Endothelial cell of umbilical vein (primary cell): Measurements from ENCODE around the gene NCLN. TPM values are rescaled to one million over a fixed set of nuclear protein-coding genes. Genes with fewer than 3 reads are reported as not detected.

ENCODE experiments used
- BruUV-seq: library from RNA; stranded (reverse); fragments of 400-500 nt; replicated peaks from 2 replicates; lab custom pipeline; 2021; lab: Mats Ljungman, UMichigan
- CTCF ChIA-PET: fragments of 300-600, 350-600 bp; sonication (Branson Sonifier 250); formaldehyde crosslinking; loops from one replicate; lab custom pipeline; 2021; ENCODE audit warnings: antibody characterized with exemption, inconsistent platforms; lab: Charles Lee
- POLR2A ChIA-PET: fragments of 300-600, 350-600 bp; sonication (Branson Sonifier 250); formaldehyde crosslinking; loops from one replicate; lab custom pipeline; 2021; ENCODE audit warnings: antibody characterized with exemption, inconsistent platforms; lab: Charles Lee
- DNase-seq: peaks from one replicate; pipeline ENCODE4 v3.0.0-alpha.2; 2011; ENCODE audit warnings: low read depth, low spot score
- FAIRE-seq: peaks from 2 replicates; lab custom pipeline; 2011; peaks lifted over from hg19 to GRCh38; lab: Jason Lieb, UNC
- H2AFZ ChIP-seq: 2 replicates; pipeline ENCODE4 v1.6.0; 2012; ENCODE audit warnings: low read depth, low read length, control low read depth, inconsistent platforms
- H3K27ac ChIP-seq: 2 replicates; pipeline ENCODE4 v1.5.1; 2011; ENCODE audit warnings: low read depth, mild to moderate bottlenecking, control low read depth, low read length, moderate library complexity; ENCODE audit not compliant: insufficient read depth
- H3K27me3 ChIP-seq, 2 experiments: 2 replicates each; pipeline versions ENCODE4 v1.6.0 to v1.6.1; 2011; ENCODE audit warnings: low read length in 2 of 2, mixed read lengths in 1 of 2; ENCODE audit not compliant: control insufficient read depth in 2 of 2, insufficient read depth in 2 of 2
- H3K36me3 ChIP-seq, 2 experiments: 2 replicates in 1 of 2; 3 replicates in 1 of 2; pipeline ENCODE4 v1.5.1; 2011; ENCODE audit warnings: low read length in 2 of 2, mild to moderate bottlenecking in 1 of 2, moderate library complexity in 1 of 2; ENCODE audit not compliant: control insufficient read depth in 2 of 2, insufficient read depth in 2 of 2; ENCODE audit errors: extremely low read depth in 1 of 2
- H3K4me1 ChIP-seq: 3 replicates; pipeline ENCODE4 v1.5.1; 2011; ENCODE audit warnings: mild to moderate bottlenecking, low read length; ENCODE audit not compliant: control insufficient read depth, insufficient read depth; ENCODE audit errors: extremely low read depth
- H3K4me2 ChIP-seq: 2 replicates; pipeline ENCODE4 v1.6.1; 2011; ENCODE audit warnings: low read length, control low read depth, mixed read lengths; ENCODE audit not compliant: insufficient read depth
- H3K4me3 ChIP-seq, 3 experiments: fragments of 200-600 bp in 1 of 3; sonication (generic), shearing (Covaris generic) in 1 of 3; replicated peaks in 1 of 3; 2 replicates each; pipeline ENCODE4 v1.5.1; 2011 to 2016; ENCODE audit warnings: control low read depth in 3 of 3, low read length in 3 of 3, mild to moderate bottlenecking in 2 of 3, inconsistent platforms in 1 of 3, low read depth in 1 of 3, moderate library complexity in 1 of 3; ENCODE audit not compliant: insufficient read depth in 1 of 3
- H3K79me2 ChIP-seq: 2 replicates; pipeline ENCODE4 v1.6.0; 2012; ENCODE audit warnings: low read length, inconsistent platforms; ENCODE audit not compliant: control insufficient read depth, insufficient read depth
- H3K9ac ChIP-seq: replicated peaks from 2 replicates; pipeline ENCODE3; 2011; ENCODE audit warnings: low read length, control low read depth; ENCODE audit not compliant: insufficient read depth; ENCODE audit errors: extremely low read depth
- H3K9me1 ChIP-seq: replicated peaks from 3 replicates; pipeline ENCODE4 v1.6.0; 2011; ENCODE audit warnings: mild to moderate bottlenecking, low read length; ENCODE audit not compliant: control insufficient read depth, insufficient read depth; ENCODE audit errors: extremely low read depth
- H3K9me3 ChIP-seq: replicated peaks from 2 replicates; pipeline ENCODE4 v1.5.1; 2012; ENCODE audit warnings: low read length, inconsistent platforms; ENCODE audit not compliant: control insufficient read depth, insufficient read depth
- H4K20me1 ChIP-seq: replicated peaks from 2 replicates; pipeline ENCODE3; 2011; ENCODE audit warnings: mild to moderate bottlenecking, low read length; ENCODE audit not compliant: control insufficient read depth, insufficient read depth; ENCODE audit errors: extremely low read depth
- EZH2 ChIP-seq: IDR thresholded peaks from 2 replicates; pipeline ENCODE4 v1.6.1; 2012; ENCODE audit warnings: borderline replicate concordance, low read depth, mild to moderate bottlenecking, moderate library complexity, low read length, inconsistent platforms; ENCODE audit not compliant: severe bottlenecking
- FOS ChIP-seq: IDR thresholded peaks from 2 replicates; pipeline ENCODE4 v1.6.1; 2011; ENCODE audit warnings: mild to moderate bottlenecking, low read length, moderate library complexity, borderline replicate concordance; ENCODE audit not compliant: insufficient read depth
- GATA2 ChIP-seq: IDR thresholded peaks from 2 replicates; pipeline ENCODE4 v1.7.0; 2011; ENCODE audit warnings: low read depth, mild to moderate bottlenecking, moderate library complexity, mixed read lengths, low read length; ENCODE audit not compliant: insufficient read length, insufficient read depth
- JUN ChIP-seq: IDR thresholded peaks from 2 replicates; pipeline ENCODE4 v1.6.1; 2011; ENCODE audit warnings: borderline replicate concordance, low read depth; ENCODE audit not compliant: insufficient read length, insufficient read depth
- MYC ChIP-seq: IDR thresholded peaks from one replicate; pipeline ENCODE4 v1.6.1; 2011; ENCODE audit warnings: mild to moderate bottlenecking, low read depth, low read length
- POLR2A ChIP-seq: IDR thresholded peaks from 2 replicates; pipeline ENCODE4 v1.6.1; 2012; ENCODE audit warnings: low read depth, mild to moderate bottlenecking, control low read depth, low read length
- POLR2AphosphoS5 ChIP-seq: IDR thresholded peaks from 2 replicates; pipeline ENCODE4 v1.6.1; 2012; ENCODE audit warnings: low read depth, mild to moderate bottlenecking, control low read depth, low read length, moderate library complexity; ENCODE audit not compliant: insufficient read depth
- dilution Hi-C: fragments of 300-500 bp; cut with MboI; formaldehyde crosslinking; loops from one replicate; pipeline ENCODE4 v1.15.0; 2019; ENCODE audit warnings: low sequenced_read_pairs; ENCODE audit not compliant: extremely low pct_ligation_motif_present
- intact Hi-C: fragments of 100-400 bp; cut with micrococcal nuclease; formaldehyde crosslinking; loops from one replicate; pipeline ENCODE4 v1.10.0; 2022
- polyA plus RNA-seq, 4 experiments: library from polyadenylated mRNA; depleted of rRNA in 3 of 4; stranded (reverse) in 3 of 4; unstranded in 1 of 4; fragments of >200 nt; gene quantifications; 2 replicates each; pipeline versions ENCODE4 v1.2.1 to v1.2.3, GENCODE V29; 2011 to 2012; ENCODE audit warnings: missing spikeins in 1 of 4
- total RNA-seq: library from RNA; stranded (reverse); gene quantifications from 2 replicates; pipeline ENCODE4 v1.2.3, GENCODE V29; 2021
- TF ChIP-seq, protein P1 (sequence below): IDR thresholded peaks from 2 replicates; pipeline ENCODE4 v1.6.1; 2011; ENCODE audit not compliant: insufficient read depth, insufficient read length
- TF ChIP-seq, protein P2 (sequence below), 2 donors: IDR thresholded peaks; 1 replicate in 1 of 2; 2 replicates in 1 of 2; pipeline ENCODE4 v1.5.1; 2011; ENCODE audit warnings: low read length in 2 of 2, mild to moderate bottlenecking in 2 of 2, moderate library complexity in 2 of 2, control low read depth in 1 of 2, inconsistent platforms in 1 of 2, low read depth in 1 of 2; ENCODE audit not compliant: insufficient read depth in 1 of 2; ENCODE audit errors: extremely low read depth in 1 of 2

Gene NCLN
- total and polyA plus RNA-seq, 2 donors (not counting 3 experiments of a cell fraction or from before 2014, with no cell fraction given), result 97.2 to 102 TPM

DNA sequence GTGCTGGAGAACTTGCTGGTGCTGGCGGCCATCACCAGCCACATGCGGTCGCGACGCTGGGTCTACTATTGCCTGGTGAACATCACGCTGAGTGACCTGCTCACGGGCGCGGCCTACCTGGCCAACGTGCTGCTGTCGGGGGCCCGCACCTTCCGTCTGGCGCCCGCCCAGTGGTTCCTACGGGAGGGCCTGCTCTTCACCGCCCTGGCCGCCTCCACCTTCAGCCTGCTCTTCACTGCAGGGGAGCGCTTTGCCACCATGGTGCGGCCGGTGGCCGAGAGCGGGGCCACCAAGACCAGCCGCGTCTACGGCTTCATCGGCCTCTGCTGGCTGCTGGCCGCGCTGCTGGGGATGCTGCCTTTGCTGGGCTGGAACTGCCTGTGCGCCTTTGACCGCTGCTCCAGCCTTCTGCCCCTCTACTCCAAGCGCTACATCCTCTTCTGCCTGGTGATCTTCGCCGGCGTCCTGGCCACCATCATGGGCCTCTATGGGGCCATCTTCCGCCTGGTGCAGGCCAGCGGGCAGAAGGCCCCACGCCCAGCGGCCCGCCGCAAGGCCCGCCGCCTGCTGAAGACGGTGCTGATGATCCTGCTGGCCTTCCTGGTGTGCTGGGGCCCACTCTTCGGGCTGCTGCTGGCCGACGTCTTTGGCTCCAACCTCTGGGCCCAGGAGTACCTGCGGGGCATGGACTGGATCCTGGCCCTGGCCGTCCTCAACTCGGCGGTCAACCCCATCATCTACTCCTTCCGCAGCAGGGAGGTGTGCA is 6.6 kb upstream of the NCLN start:
- POLR2A ChIA-PET, result no interaction called here
- FAIRE-seq, result no peak

More for the DNA sequence above, 6.6 kb upstream of the NCLN start:
- dilution Hi-C loops (no loop called here), intact Hi-C loops (no loop called here)
- no peak overlapping the region for H3K4me3 ChIP-seq
- no peak overlapping the region for H2AFZ ChIP-seq
- H3K4me2 ChIP-seq, result no peak overlapping the region
- no peak overlapping the region for H3K9ac ChIP-seq
- no peaks in the 10 kb centered on the region for H3K9me3 ChIP-seq
- BruUV-seq, result no TSS peak
- no peaks in the 10 kb centered on the region for H3K9me1 ChIP-seq
- H3K27ac ChIP-seq, result no peak overlapping the region
- CTCF ChIA-PET, result interaction anchor here (1.3 kb wide), 1 partner anchor 50 kb away, joined by 4 read pairs; no protein-coding TSS in a partner anchor
- H3K27me3 ChIP-seq, result no peaks in the 10 kb centered on the region
- H3K79me2 ChIP-seq, result no peaks in the 10 kb centered on the region
- no peaks in the 10 kb centered on the region for H3K36me3 ChIP-seq
- no peak for DNase-seq
- TF ChIP-seq GATA2 (no peak), MYC (no peak), EZH2 (no peak), POLR2A (no peak), POLR2AphosphoS5 (no peak), JUN (no peak), FOS (no peak)
- TF ChIP-seq, protein P1, sequence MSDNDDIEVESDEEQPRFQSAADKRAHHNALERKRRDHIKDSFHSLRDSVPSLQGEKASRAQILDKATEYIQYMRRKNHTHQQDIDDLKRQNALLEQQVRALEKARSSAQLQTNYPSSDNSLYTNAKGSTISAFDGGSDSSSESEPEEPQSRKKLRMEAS, result no peak
- TF ChIP-seq, protein P2, sequence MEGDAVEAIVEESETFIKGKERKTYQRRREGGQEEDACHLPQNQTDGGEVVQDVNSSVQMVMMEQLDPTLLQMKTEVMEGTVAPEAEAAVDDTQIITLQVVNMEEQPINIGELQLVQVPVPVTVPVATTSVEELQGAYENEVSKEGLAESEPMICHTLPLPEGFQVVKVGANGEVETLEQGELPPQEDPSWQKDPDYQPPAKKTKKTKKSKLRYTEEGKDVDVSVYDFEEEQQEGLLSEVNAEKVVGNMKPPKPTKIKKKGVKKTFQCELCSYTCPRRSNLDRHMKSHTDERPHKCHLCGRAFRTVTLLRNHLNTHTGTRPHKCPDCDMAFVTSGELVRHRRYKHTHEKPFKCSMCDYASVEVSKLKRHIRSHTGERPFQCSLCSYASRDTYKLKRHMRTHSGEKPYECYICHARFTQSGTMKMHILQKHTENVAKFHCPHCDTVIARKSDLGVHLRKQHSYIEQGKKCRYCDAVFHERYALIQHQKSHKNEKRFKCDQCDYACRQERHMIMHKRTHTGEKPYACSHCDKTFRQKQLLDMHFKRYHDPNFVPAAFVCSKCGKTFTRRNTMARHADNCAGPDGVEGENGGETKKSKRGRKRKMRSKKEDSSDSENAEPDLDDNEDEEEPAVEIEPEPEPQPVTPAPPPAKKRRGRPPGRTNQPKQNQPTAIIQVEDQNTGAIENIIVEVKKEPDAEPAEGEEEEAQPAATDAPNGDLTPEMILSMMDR (IDR thresholded peaks at IDR 0.05; ENCODE audit: extremely low read depth in 1 of 2, insufficient read depth in 1 of 2, low read depth in 1 of 2, low read length in 2 of 2), result no peak
- peaks cover 6% of the 10 kb centered on the region for H3K4me1 ChIP-seq
- no peaks in the 10 kb centered on the region for H4K20me1 ChIP-seq
